ENCODE results near the gene PGGT1B. TPM values are rescaled to one million over a fixed set of nuclear protein-coding genes. Genes with fewer than 3 reads are reported as not detected.

The PGGT1B gene
- total and polyA plus RNA-seq, 4 donors, result 3.6 to 43.9 (median 14.5) TPM

- H3K27me3 ChIP-seq (ENCODE audit: control insufficient read depth in 3 of 3, insufficient read depth in 3 of 3, low read length in 2 of 3), result no peaks in the 10 kb centered on the region
- peak in 2 of 3 donors; percentile 67 to 68 for DNase-seq
- H3K27ac ChIP-seq (ENCODE audit: low read depth in 1 of 2, low read length in 1 of 2), result no peak overlapping the region
- TF ChIP-seq CTCF (IDR thresholded peaks at IDR 0.05; ENCODE audit: control extremely low read depth, extremely low read depth), result peak; percentile 40
- H3K4me1 ChIP-seq (ENCODE audit: control insufficient read depth in 5 of 5, insufficient read depth in 5 of 5, low read length in 5 of 5), result peaks cover 0 to 6% (median 0%) of the 10 kb centered on the region in 5 donors
- peaks cover 0 to 3% (median 0%) of the 10 kb centered on the region in 4 donors for H3K36me3 ChIP-seq (ENCODE audit: control insufficient read depth in 4 of 4, insufficient read depth in 4 of 4, low read length in 4 of 4)
- ATAC-seq (ENCODE audit: insufficient read depth, low FRiP score), result peak; percentile 53
- 33 to 37% methylated on average over 3 of the region's 3 CpGs for WGBS, 2 donors
- H3K9ac ChIP-seq (ENCODE audit: insufficient read depth in 1 of 2, low read length in 2 of 2), result no peak overlapping the region
- no peaks in the 10 kb centered on the region for H3K9me3 ChIP-seq (ENCODE audit: control insufficient read depth in 4 of 4, insufficient read depth in 3 of 4, low read length in 3 of 4)
- no peak overlapping the region for H3K4me3 ChIP-seq
Observed at GRCh38 chr5:115246361-115246991, 16.2 kb downstream of the PGGT1B start.

GRCh38 chr5:115243412-115243811 lies 19.3 kb downstream of the PGGT1B start:
- ATAC-seq (ENCODE audit: insufficient read depth, low FRiP score), result no peak
- peak in 2 of 3 donors; percentile 8 to 18 for DNase-seq
- Histone ChIP-seq H3K9me3 (ENCODE audit: control insufficient read depth in 4 of 4, insufficient read depth in 3 of 4, low read length in 3 of 4) (no peaks in the 10 kb centered on the region), H3K36me3 (ENCODE audit: control insufficient read depth in 4 of 4, insufficient read depth in 4 of 4, low read length in 4 of 4) (peaks cover 2 to 14% (median 8%) of the 10 kb centered on the region in 4 donors), H3K27me3 (ENCODE audit: control insufficient read depth in 3 of 3, insufficient read depth in 3 of 3, low read length in 2 of 3) (no peaks in the 10 kb centered on the region), H3K27ac (ENCODE audit: low read depth in 1 of 2, low read length in 1 of 2) (no peak overlapping the region), H3K9ac (ENCODE audit: insufficient read depth in 1 of 2, low read length in 2 of 2) (no peak overlapping the region), H3K4me1 (ENCODE audit: control insufficient read depth in 5 of 5, insufficient read depth in 5 of 5, low read length in 5 of 5) (peaks cover 0 to 6% (median 0%) of the 10 kb centered on the region in 5 donors), H3K4me3 (no peak overlapping the region)
- no peak for TF ChIP-seq CTCF (IDR thresholded peaks at IDR 0.05; ENCODE audit: control extremely low read depth, extremely low read depth)

GRCh38 chr5:115241881-115242642 lies 20.6 kb downstream of the PGGT1B start:
- peaks cover 3 to 17% (median 8%) of the 10 kb centered on the region in 4 donors for H3K36me3 ChIP-seq (ENCODE audit: control insufficient read depth in 4 of 4, insufficient read depth in 4 of 4, low read length in 4 of 4)
- no peak overlapping the region for H3K4me3 ChIP-seq
- WGBS, 2 donors, result 61 to 79% methylated on average over 4 of the region's 4 CpGs
- ATAC-seq (ENCODE audit: insufficient read depth, low FRiP score) (no peak), DNase-seq (no peak)
- no peaks in the 10 kb centered on the region for H3K9me3 ChIP-seq (ENCODE audit: control insufficient read depth in 4 of 4, insufficient read depth in 3 of 4, low read length in 3 of 4)
- no peaks in the 10 kb centered on the region for H3K27me3 ChIP-seq (ENCODE audit: control insufficient read depth in 3 of 3, insufficient read depth in 3 of 3, low read length in 2 of 3)
- no peak for TF ChIP-seq CTCF (IDR thresholded peaks at IDR 0.05; ENCODE audit: control extremely low read depth, extremely low read depth)
- no peak overlapping the region for H3K9ac ChIP-seq (ENCODE audit: insufficient read depth in 1 of 2, low read length in 2 of 2)
- no peak overlapping the region for H3K27ac ChIP-seq (ENCODE audit: low read depth in 1 of 2, low read length in 1 of 2)
- H3K4me1 ChIP-seq (ENCODE audit: control insufficient read depth in 5 of 5, insufficient read depth in 5 of 5, low read length in 5 of 5), result peaks cover 0 to 6% (median 0%) of the 10 kb centered on the region in 5 donors

Measured in lung (tissue), 12 donors.